GM23248 (cell line): ENCODE data around the gene CNDP1. TPM values are rescaled to one million over a fixed set of nuclear protein-coding genes. Genes with fewer than 3 reads are reported as not detected.

Source experiments
- DNase-seq: peaks from one replicate; pipeline ENCODE4 v3.0.0-alpha.2; 2015
- H2AFZ ChIP-seq: fragments of 200-600 bp; sonication (generic); 2 replicates; pipeline ENCODE4 v1.6.1; 2016; ENCODE audit warnings: antibody characterized with exemption
- H3F3A ChIP-seq: fragments of 200-600 bp; sonication (generic); 2 replicates; pipeline ENCODE4 v1.6.1; 2016; ENCODE audit warnings: mild to moderate bottlenecking, antibody characterized with exemption, mixed run types; ENCODE audit not compliant: insufficient read depth
- H3K27ac ChIP-seq: fragments of 200-600 bp; sonication (generic); 2 replicates; pipeline ENCODE4 v1.5.1; 2016; ENCODE audit warnings: mild to moderate bottlenecking
- H3K27me3 ChIP-seq: fragments of 200-600 bp; sonication (generic); replicated peaks from 2 replicates; pipeline ENCODE4 v1.6.1; 2016; ENCODE audit warnings: mild to moderate bottlenecking; ENCODE audit not compliant: insufficient read depth
- H3K36me3 ChIP-seq: fragments of 200-600 bp; sonication (generic); 2 replicates; pipeline ENCODE4 v1.6.1; 2016; ENCODE audit warnings: low read depth, mild to moderate bottlenecking
- H3K4me1 ChIP-seq: fragments of 200-600 bp; sonication (generic); 2 replicates; pipeline ENCODE4 v1.6.1; 2016; ENCODE audit warnings: mild to moderate bottlenecking; ENCODE audit not compliant: insufficient read depth
- H3K4me2 ChIP-seq: fragments of 200-600 bp; sonication (generic); one replicate; pipeline ENCODE4 v1.6.1; 2016; ENCODE audit warnings: mild to moderate bottlenecking; ENCODE audit not compliant: unreplicated experiment
- H3K4me3 ChIP-seq: fragments of 200-600 bp; sonication (generic); 2 replicates; pipeline ENCODE4 v1.5.1; 2016; ENCODE audit warnings: mild to moderate bottlenecking
- H3K79me2 ChIP-seq: fragments of 200-600 bp; sonication (generic); 2 replicates; pipeline ENCODE4 v1.6.1; 2016; ENCODE audit warnings: mild to moderate bottlenecking; ENCODE audit not compliant: insufficient read depth
- H3K9ac ChIP-seq: fragments of 200-600 bp; sonication (generic); 2 replicates; pipeline ENCODE4 v1.6.1; 2016; ENCODE audit warnings: mild to moderate bottlenecking
- H3K9me2 ChIP-seq: fragments of 200-600 bp; sonication (generic); 2 replicates; pipeline ENCODE4 v1.6.1; 2016; ENCODE audit warnings: mixed run types, mild to moderate bottlenecking, moderate library complexity; ENCODE audit not compliant: insufficient read depth
- H3K9me3 ChIP-seq: fragments of 200-600 bp; sonication (generic); one replicate; pipeline ENCODE4 v1.6.1; 2017; ENCODE audit warnings: low read depth
- H4K20me1 ChIP-seq: fragments of 200-600 bp; sonication (generic); 2 replicates; pipeline ENCODE4 v1.6.0; 2016; ENCODE audit not compliant: insufficient read depth
- EZH2 ChIP-seq: fragments of 200-600 bp; sonication (generic); IDR thresholded peaks from 2 replicates; pipeline ENCODE4 v1.6.1; 2018; ENCODE audit warnings: antibody characterized with exemption, mild to moderate bottlenecking; ENCODE audit not compliant: insufficient read depth, poor library complexity, severe bottlenecking
- EZH2phosphoT487 ChIP-seq: fragments of 200-600 bp; sonication (generic); IDR thresholded peaks from 2 replicates; pipeline ENCODE4 v1.6.1; 2018; ENCODE audit warnings: antibody characterized with exemption, moderate library complexity, mild to moderate bottlenecking, low read depth; ENCODE audit not compliant: insufficient read depth
- WGBS, 2 experiments: methylation state at CpG; one replicate each; pipeline ENCODE4 v1.1.6; 2015 to 2017; ENCODE audit warnings: low lambda C conversion rate in 2 of 2, low coverage in 1 of 2; ENCODE audit errors: missing lambda C conversion rate in 2 of 2; 5-methylcytosine and 5-hydroxymethylcytosine counted together
- in situ Hi-C: fragments of 300-500 bp; cut with MboI; formaldehyde crosslinking; loops from 2 replicates; pipeline ENCODE4 v1.15.0; 2020
- polyA plus RNA-seq: library from polyadenylated mRNA; unstranded; fragments of >200 nt; fragmentation: Nextera tagmentation; extraction: Ambion mirVana; gene quantifications from 2 replicates; pipeline ENCODE4 v1.2.1, GENCODE V29; 2016
- total RNA-seq: library from RNA; depleted of rRNA; stranded (reverse); fragments of >200 nt; shearing (Covaris generic); gene quantifications from 2 replicates; pipeline ENCODE4 v1.2.3, GENCODE V29; 2014

The CNDP1 gene
- total and polyA plus RNA-seq, 2 experiments from 2014 or later: not detected

- TF ChIP-seq EZH2 (no peak), EZH2phosphoT487 (no peak)
- DNase-seq: no peak
- H3K79me2 ChIP-seq: peaks cover 36% of the 10 kb centered on the region
- no peaks in the 10 kb centered on the region for H3K9me3 ChIP-seq
- 93 to 95% methylated on average over 6 of the region's 6 CpGs for WGBS, 2 experiments
- H2AFZ ChIP-seq: no peak overlapping the region
- no peak overlapping the region for H3K9ac ChIP-seq
- no peak overlapping the region for H3K4me2 ChIP-seq
- no peak overlapping the region for H3K27ac ChIP-seq
- no peaks in the 10 kb centered on the region for H4K20me1 ChIP-seq
- no peaks in the 10 kb centered on the region for H3K27me3 ChIP-seq
- H3F3A ChIP-seq: no peaks in the 10 kb centered on the region
- peaks cover 13% of the 10 kb centered on the region; the same call in 1 of the 2 replicates for H3K36me3 ChIP-seq
- in situ Hi-C loops: no loop called here
- H3K4me3 ChIP-seq: no peak overlapping the region
- H3K9me2 ChIP-seq: no peaks in the 10 kb centered on the region
- H3K4me1 ChIP-seq: no peaks in the 10 kb centered on the region
Observed at GRCh38 chr18:74630804-74631203, 96.5 kb downstream of the CNDP1 start.

- no peak for DNase-seq
- Histone ChIP-seq H3K4me3 (no peak overlapping the region), H3K36me3 (peaks cover 13% of the 10 kb centered on the region; the same call in 1 of the 2 replicates), H3K9ac (no peak overlapping the region), H2AFZ (no peak overlapping the region), H3K27ac (no peak overlapping the region), H3K79me2 (peaks cover 32% of the 10 kb centered on the region), H3F3A (no peaks in the 10 kb centered on the region), H3K4me2 (no peak overlapping the region), H3K9me2 (no peaks in the 10 kb centered on the region), H3K27me3 (no peaks in the 10 kb centered on the region), H4K20me1 (no peaks in the 10 kb centered on the region), H3K9me3 (no peaks in the 10 kb centered on the region), H3K4me1 (no peaks in the 10 kb centered on the region)
- in situ Hi-C loops: no loop called here
- no peak for TF ChIP-seq EZH2phosphoT487
- no peak for TF ChIP-seq EZH2
- 61 to 66% methylated on average over 2 of the region's 2 CpGs for WGBS, 2 experiments
Observed at GRCh38 chr18:74631212-74631611, 96.9 kb downstream of the CNDP1 start.

DNA sequence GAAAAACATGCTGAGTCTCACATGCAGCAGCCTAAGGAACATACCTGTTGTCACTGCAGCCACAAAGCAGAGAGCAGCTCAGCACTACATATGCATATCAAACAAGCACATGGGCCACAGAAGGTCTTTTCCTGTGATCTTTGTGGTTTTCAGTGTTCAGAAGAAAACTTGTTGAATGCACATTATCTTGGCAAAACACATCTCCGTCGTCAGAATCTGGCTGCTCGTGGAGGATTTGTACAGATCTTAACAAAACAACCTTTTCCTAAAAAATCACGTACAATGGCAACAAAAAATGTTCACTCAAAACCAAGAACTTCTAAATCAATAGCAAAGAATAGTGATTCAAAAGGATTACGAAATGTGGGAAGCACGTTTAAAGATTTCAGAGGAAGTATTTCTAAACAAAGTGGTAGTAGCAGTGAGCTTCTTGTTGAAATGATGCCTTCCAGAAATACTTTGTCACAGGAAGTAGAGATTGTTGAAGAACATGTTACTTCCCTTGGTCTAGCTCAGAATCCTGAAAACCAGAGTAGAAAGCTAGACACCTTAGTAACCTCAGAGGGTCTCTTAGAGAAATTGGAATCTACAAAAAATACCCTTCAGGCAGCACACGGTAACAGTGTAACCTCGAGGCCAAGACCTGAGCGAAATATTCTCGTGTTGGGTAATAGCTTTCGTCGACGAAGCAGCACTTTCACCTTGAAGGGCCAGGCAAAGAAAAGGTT lies 97.5 kb downstream of the CNDP1 start:
- in situ Hi-C loops: no loop called here
- no peak overlapping the region for H3K4me3 ChIP-seq
- H3K79me2 ChIP-seq: peaks cover 28% of the 10 kb centered on the region
- TF ChIP-seq EZH2phosphoT487: no peak
- TF ChIP-seq EZH2: no peak
- peaks cover 13% of the 10 kb centered on the region; the same call in 1 of the 2 replicates for H3K36me3 ChIP-seq
- no peaks in the 10 kb centered on the region for H3F3A ChIP-seq
- H4K20me1 ChIP-seq: no peaks in the 10 kb centered on the region
- H3K9me3 ChIP-seq: no peaks in the 10 kb centered on the region
- H3K4me2 ChIP-seq: no peak overlapping the region
- peak; percentile 27 for DNase-seq
- no peaks in the 10 kb centered on the region for H3K27me3 ChIP-seq
- H3K27ac ChIP-seq: no peak overlapping the region
- H3K4me1 ChIP-seq: no peaks in the 10 kb centered on the region
- WGBS, 2 experiments: 67 to 72% methylated on average over 13 of the region's 13 CpGs
- H3K9me2 ChIP-seq: no peaks in the 10 kb centered on the region
- no peak overlapping the region for H2AFZ ChIP-seq
- H3K9ac ChIP-seq: no peak overlapping the region

DNA sequence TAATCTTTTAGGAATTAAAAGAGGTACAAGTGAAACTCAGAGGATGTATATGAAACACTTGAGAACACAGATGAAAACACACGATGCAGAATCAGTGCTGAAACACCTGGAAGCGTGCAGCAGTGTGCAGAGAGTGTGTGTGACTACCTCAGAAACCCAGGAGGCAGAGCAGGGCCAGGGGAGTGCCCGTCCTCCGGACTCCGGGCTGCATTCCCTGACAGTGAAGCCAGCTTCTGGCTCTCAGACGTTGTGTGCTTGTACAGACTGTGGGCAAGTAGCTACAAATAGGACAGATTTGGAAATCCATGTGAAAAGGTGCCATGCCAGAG lies 98.0 kb downstream of the CNDP1 start:
- H2AFZ ChIP-seq: no peak overlapping the region
- H3K4me1 ChIP-seq: no peaks in the 10 kb centered on the region
- no peak for DNase-seq
- peaks cover 23% of the 10 kb centered on the region for H3K79me2 ChIP-seq
- no peak overlapping the region for H3K27ac ChIP-seq
- TF ChIP-seq EZH2phosphoT487 (no peak), EZH2 (no peak)
- no peaks in the 10 kb centered on the region for H4K20me1 ChIP-seq
- H3K27me3 ChIP-seq: no peaks in the 10 kb centered on the region
- no peaks in the 10 kb centered on the region for H3K9me3 ChIP-seq
- H3K9me2 ChIP-seq: no peaks in the 10 kb centered on the region
- no peak overlapping the region for H3K4me3 ChIP-seq
- 83 to 84% methylated on average over 6 of the region's 6 CpGs for WGBS, 2 experiments
- peaks cover 13% of the 10 kb centered on the region; the same call in 1 of the 2 replicates for H3K36me3 ChIP-seq
- no peaks in the 10 kb centered on the region for H3F3A ChIP-seq
- in situ Hi-C loops: no loop called here
- H3K9ac ChIP-seq: no peak overlapping the region
- H3K4me2 ChIP-seq: no peak overlapping the region
